Cardiac fibroblast (primary cell): Measurements from ENCODE around the gene PARS2.

Experiments used
- DNase-seq, 2 donors: peaks; one replicate each; pipeline versions ENCODE4 v3.0.0 to v3.0.0-alpha.2; 2010; ENCODE audit warnings: low read depth in 2 of 2
- H3K4me3 ChIP-seq, 2 donors: replicated peaks in 1 of 2; 1 replicate in 1 of 2; 2 replicates in 1 of 2; pipeline ENCODE4 v1.5.1; 2011; ENCODE audit warnings: low read depth in 2 of 2, low read length in 2 of 2, mild to moderate bottlenecking in 2 of 2, moderate library complexity in 1 of 2
- TF ChIP-seq, protein P1 (sequence below): IDR thresholded peaks from one replicate; pipeline ENCODE4 v1.5.1; 2011; ENCODE audit warnings: low read depth, mild to moderate bottlenecking, low read length, inconsistent platforms

PARS2 gene

DNA sequence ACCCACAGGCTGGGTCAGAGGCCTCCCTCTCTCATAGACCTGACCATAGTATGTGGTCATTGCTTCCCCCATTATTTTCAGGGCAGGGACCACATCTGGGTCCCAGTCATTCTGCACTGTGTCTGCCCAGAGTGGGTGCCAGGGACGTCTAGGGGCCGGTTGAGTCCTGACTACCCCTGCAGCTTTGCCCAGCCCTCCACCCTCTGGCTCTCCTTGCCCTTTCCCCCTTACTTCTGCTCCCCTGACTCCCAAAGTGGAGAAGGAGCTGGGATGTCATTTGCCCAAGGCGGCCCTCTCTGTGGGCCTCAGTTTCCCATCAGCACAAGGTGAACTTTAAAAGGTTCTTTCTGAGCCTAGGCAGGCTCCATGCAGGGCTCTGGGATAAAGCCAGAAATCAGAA lies 41.1 kb upstream of the PARS2 start:
- no peak for DNase-seq
- TF ChIP-seq, protein P1, sequence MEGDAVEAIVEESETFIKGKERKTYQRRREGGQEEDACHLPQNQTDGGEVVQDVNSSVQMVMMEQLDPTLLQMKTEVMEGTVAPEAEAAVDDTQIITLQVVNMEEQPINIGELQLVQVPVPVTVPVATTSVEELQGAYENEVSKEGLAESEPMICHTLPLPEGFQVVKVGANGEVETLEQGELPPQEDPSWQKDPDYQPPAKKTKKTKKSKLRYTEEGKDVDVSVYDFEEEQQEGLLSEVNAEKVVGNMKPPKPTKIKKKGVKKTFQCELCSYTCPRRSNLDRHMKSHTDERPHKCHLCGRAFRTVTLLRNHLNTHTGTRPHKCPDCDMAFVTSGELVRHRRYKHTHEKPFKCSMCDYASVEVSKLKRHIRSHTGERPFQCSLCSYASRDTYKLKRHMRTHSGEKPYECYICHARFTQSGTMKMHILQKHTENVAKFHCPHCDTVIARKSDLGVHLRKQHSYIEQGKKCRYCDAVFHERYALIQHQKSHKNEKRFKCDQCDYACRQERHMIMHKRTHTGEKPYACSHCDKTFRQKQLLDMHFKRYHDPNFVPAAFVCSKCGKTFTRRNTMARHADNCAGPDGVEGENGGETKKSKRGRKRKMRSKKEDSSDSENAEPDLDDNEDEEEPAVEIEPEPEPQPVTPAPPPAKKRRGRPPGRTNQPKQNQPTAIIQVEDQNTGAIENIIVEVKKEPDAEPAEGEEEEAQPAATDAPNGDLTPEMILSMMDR = no peak
- no peak overlapping the region for H3K4me3 ChIP-seq

DNA sequence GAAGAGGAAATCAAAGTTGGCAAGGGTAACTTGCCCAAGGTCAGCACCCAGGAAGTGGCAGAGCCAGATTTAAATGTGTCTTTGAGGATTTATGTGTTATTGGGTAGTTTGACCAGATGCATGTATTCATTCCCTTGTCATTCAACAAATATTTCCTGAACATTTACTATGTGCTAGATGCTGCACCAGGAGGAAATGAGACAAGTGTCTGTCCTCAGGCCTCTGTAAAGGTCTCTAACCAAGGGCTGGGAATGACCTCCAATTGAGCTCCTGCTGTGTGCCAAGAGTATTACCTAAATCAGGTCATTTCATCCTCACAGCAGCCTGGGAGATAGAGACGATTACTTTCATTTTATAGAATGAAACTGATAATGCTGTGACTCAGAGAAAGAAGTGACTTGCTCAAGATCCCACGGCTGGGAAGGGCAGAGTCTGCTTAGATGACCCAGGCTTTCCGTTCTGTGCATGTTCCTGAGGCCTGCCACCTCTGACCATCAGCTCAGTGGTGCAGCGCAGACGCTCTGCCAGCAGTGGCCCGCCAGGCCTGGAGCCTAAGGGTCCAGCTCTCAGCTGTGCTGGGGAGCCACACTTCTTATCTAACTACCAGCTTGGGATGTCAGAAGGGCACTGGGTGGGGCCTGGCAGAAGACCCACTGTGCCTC lies 40.3 kb upstream of the PARS2 start:
- DNase-seq = peak in 1 of 2 donors; percentile 47
- TF ChIP-seq, protein P1 = no peak
- no peak overlapping the region for H3K4me3 ChIP-seq

DNA sequence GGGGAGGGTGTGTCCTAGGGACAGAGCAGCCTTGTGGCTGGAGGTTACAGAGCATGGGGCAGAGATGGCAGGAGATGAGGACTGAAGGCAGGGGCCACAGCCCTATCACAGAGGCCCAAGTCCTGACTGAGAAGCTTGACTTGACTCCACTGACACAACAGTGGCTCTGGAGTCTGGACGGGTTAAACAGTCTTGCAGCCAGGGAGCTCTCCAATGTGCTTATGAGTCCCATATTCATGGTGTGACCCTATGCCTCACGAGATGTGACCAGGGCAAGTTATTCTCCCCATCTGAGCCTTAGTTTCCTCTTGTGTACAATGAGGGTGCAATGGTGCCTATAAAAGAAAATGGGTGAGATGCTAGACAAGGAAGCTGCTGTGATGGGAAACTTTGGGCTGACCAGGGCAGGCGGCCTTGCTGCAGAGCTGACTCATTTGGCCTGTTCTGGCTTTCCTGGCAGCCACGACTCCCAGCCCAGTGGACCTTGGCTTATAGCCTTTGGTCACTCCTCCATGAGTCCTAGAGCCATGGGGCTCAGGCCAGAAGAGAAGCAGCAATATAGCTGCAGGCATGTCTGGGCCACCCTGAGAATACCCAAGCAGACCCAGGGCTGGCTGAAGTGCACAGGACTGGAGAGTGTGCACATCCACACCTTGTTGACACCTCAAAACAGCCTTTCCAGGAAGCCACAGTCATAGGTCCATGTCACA lies 39.6 kb upstream of the PARS2 start:
- TF ChIP-seq, protein P1 = no peak
- DNase-seq = peak; percentile 49 to 58
- H3K4me3 ChIP-seq = no peak overlapping the region

DNA sequence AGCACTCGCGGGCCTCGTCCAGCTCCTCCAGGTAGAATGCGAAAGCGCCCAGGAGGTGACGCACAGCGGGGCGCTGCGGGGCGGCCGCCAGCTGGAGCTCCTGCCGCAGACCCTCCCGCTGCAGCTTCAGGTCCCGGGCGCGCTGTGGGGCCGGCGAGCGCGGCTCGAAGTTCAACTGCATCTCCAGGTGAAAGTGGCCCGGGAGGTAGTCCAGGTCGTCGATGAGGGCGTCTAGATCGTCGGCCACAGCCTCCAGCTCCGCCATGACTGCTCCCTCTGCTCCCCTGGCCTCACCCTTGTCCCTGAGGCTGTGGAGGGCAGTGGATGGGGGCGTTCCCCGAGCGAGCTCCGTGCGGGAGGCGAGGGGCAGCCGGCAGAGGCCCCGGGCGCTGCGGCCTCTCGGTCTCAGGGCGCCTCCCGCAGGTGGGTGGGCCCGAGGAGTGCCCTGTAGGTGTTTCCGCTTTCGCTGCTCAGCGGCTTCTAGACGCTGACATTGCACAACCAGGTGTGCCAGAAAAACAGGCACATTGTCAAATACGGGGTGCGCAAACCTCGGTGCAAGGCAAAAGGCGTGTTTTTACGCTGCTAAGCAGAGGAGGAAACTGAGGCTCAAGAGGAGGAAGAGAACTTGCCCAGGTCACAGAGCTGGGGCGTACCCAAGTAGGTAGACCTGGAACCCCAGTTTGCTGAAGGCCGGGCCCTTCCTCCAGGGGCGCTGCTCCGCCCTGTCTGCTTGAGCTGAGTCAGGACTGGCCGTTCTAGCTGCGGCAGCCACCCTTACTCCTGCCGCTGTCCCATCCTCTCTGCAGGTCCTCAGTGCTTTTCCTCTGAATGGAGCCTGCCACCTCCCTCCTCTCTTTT lies 36.8 kb upstream of the PARS2 start, which contains the start of gene TTC22:
TTC22 (minus strand) TSS at position 425 of the 861 bp plus-strand sequence; CDS start at position 265, 160 bp downstream.
- DNase-seq = peak in 1 of 2 donors; percentile 12

DNA sequence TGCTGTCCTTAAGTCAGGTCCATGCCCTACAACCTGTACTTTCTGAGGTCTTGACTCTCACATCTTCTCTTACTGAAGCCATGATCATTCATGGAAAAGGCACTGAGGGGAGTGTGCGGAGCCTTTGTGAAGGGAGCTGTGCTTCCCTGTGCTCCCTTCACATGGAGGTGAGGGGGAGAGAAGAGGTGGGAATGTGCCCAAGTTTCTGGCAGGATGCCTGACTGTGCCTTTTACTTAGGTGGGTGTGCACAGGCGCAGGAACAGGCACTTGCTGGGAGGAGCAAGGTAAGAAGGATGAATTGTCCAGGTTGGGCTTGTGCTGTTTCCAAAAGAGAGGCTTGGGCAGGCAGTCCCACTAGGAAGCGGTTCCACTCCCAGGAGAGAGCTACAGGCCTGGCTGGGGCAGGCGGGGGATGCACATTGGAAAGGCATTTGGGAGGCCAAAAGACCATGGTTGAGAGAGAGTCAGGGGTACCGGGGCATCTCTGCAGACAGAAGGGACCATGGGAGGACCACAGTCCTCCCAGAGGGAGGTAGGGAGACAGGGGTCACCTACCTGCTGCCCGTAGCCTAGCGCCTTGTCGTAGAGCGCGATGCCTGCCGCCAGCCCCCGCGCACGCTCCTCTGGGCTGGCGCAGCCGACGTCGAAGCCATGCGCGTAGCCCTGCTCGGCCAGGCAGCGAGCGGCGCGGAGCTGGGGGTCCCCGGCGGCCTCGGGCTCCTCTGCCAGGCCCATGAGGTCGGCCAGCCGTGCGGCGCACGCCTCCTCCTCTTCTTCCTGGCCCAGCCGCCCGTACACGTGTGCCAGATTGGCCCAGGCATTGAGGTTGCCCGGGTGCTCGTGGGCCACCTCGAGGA lies 35.9 kb upstream of the PARS2 start:
- TF ChIP-seq, protein P1 = no peak
- H3K4me3 ChIP-seq = no peak overlapping the region
- no peak for DNase-seq

More for the DNA sequence above, 36.8 kb upstream of the PARS2 start, which contains the start of gene TTC22:
- TF ChIP-seq, protein P1 = peak; percentile 28
- peak within 1 kb of the TSS in 1 of 2 donors; percentile 13 for H3K4me3 ChIP-seq
